Lung (tissue), 12 donors: Measurements from ENCODE around the gene HECTD1. TPM values are rescaled to one million over a fixed set of nuclear protein-coding genes. Genes with fewer than 3 reads are reported as not detected.

Experiments
- ATAC-seq: fragments of 200-7000 bp; cut with Tn5 transposase; one replicate; pipeline ENCODE4 v1.9.1; 2020; ENCODE audit warnings: moderate number of reproducible peaks; ENCODE audit not compliant: insufficient read depth, low FRiP score
- DNase-seq, 3 donors: peaks; one replicate each; pipeline ENCODE4 v3.0.0-alpha.2; 2013 to 2017
- H3K27ac ChIP-seq, 2 donors: one replicate each; pipeline ENCODE4 v1.5.1; 2013; ENCODE audit warnings: mild to moderate bottlenecking in 2 of 2, moderate library complexity in 2 of 2, control low read depth in 1 of 2, inconsistent platforms in 1 of 2, low read depth in 1 of 2, low read length in 1 of 2
- H3K27me3 ChIP-seq, 3 donors: one replicate each; pipeline ENCODE4 v1.5.1; 2013; ENCODE audit warnings: low read length in 2 of 3; ENCODE audit not compliant: control insufficient read depth in 3 of 3, insufficient read depth in 3 of 3
- H3K36me3 ChIP-seq, 4 donors: one replicate each; pipeline ENCODE4 v1.5.1; 2013; ENCODE audit warnings: low read length in 4 of 4, mild to moderate bottlenecking in 1 of 4, moderate library complexity in 1 of 4; ENCODE audit not compliant: control insufficient read depth in 4 of 4, insufficient read depth in 4 of 4
- H3K4me1 ChIP-seq, 5 donors: one replicate each; pipeline ENCODE4 v1.5.1; 2013; ENCODE audit warnings: low read length in 5 of 5, mild to moderate bottlenecking in 2 of 5, moderate library complexity in 1 of 5; ENCODE audit not compliant: control insufficient read depth in 5 of 5, insufficient read depth in 5 of 5
- H3K4me3 ChIP-seq: one replicate; pipeline ENCODE4 v1.5.1; 2013; ENCODE audit warnings: mild to moderate bottlenecking, control low read depth, moderate library complexity
- H3K9ac ChIP-seq, 2 donors: one replicate each; pipeline ENCODE4 v1.5.1; 2013; ENCODE audit warnings: low read length in 2 of 2, control low read depth in 1 of 2; ENCODE audit not compliant: insufficient read depth in 1 of 2
- H3K9me3 ChIP-seq, 4 donors: one replicate each; pipeline ENCODE4 v1.5.1; 2013; ENCODE audit warnings: low read length in 3 of 4, mild to moderate bottlenecking in 1 of 4, moderate library complexity in 1 of 4; ENCODE audit not compliant: control insufficient read depth in 4 of 4, insufficient read depth in 3 of 4
- CTCF ChIP-seq: IDR thresholded peaks from 2 replicates; pipeline ENCODE4 v1.5.1; 2012; ENCODE audit warnings: mild to moderate bottlenecking; ENCODE audit errors: control extremely low read depth, extremely low read depth
- WGBS, 2 donors: extraction: QIAGEN DNeasy Blood & Tissue Kit; methylation state at CpG; one replicate each; pipeline ENCODE4 v1.1.7; 2013; 5-methylcytosine and 5-hydroxymethylcytosine counted together
- polyA plus RNA-seq, 2 donors: library from polyadenylated mRNA; stranded (reverse); fragments of 200-250 nt; gene quantifications; one replicate each; pipeline ENCODE4 v1.2.1, GENCODE V29; 2013
- total RNA-seq, 2 donors: library from RNA; depleted of rRNA in 1 of 2; stranded (reverse); fragments of >200 nt in 1 of 2; gene quantifications; one replicate each; pipeline ENCODE4 v1.2.1, GENCODE V29; 2014 to 2021
- donor health status: control.
- donor health status: control.
- donor health status: Bipolar disorder and iron deficiency.
- donor health status: healthy.
- donor health status: DM: yes; HTN: yes; CAD: no.

HECTD1 gene
- total and polyA plus RNA-seq, 4 donors: 44.8 to 399 (median 97.9) TPM

- DNase-seq (no peak), ATAC-seq (no peak)
- no peaks in the 10 kb centered on the region for H3K9me3 ChIP-seq
- H3K36me3 ChIP-seq: no peaks in the 10 kb centered on the region
- no peak for TF ChIP-seq CTCF
- peaks cover 0 to 26% (median 6%) of the 10 kb centered on the region in 5 donors for H3K4me1 ChIP-seq
- no peaks in the 10 kb centered on the region for H3K27me3 ChIP-seq
- no peak overlapping the region for H3K4me3 ChIP-seq
- no peak overlapping the region for H3K9ac ChIP-seq
- WGBS, 2 donors: 97% methylated on average over 5 of the region's 5 CpGs
- H3K27ac ChIP-seq: peak overlapping the region in 1 of 2 donors; percentile 100
These were observed 2.0 kb upstream of the HECTD1 start for GRCh38 chr14:31209605-31210004.

DNA sequence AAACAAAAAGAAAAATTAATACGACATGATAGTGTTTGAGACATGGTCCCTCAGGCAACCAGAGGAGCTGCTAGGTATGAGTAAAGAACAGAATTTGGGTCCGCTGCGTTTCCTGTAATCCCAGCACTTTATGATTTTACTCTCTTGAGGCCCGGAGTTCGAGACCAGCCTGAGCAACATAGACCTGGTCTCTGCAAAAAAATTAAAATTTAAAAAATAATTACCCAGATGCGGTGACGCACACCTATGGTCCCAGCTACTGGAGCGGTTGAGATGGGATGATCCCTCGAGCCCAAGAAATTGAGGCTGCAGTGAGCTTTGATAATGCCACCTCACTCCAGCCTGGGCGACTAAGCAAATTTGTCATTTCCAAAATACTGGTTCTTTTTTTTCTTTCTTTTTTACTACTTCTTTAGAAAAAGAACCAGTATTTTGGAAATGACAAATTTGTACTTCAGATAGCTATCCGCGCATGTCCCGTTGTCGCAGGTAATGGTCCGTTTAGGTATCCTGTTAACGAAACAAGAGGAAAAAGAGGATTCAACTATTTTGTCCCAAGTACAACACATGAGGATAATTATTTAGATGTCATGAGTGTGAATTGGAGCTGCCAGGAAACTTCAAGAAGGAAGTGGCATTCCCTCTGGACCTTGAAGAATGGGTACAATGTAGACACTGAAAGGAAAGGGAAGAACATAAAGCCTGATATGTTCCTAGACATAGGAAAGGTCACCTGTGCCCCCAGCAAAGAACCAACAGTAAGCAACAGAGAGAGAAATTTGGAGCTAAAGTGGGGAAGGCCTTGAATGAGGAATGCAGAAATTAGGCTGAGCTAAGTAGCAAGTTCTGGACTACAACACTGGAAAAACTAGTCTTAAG is 1.2 kb upstream of the HECTD1 start:
- no peak for DNase-seq
- TF ChIP-seq CTCF: no peak
- 66 to 72% methylated on average over 16 of the region's 16 CpGs for WGBS, 2 donors
- H3K4me3 ChIP-seq: peak overlapping the region; percentile 79
- ATAC-seq: no peak
- H3K27me3 ChIP-seq: no peaks in the 10 kb centered on the region
- H3K9ac ChIP-seq: peak overlapping the region; percentile 37 to 96
- no peaks in the 10 kb centered on the region for H3K9me3 ChIP-seq
- peaks cover 0 to 3% (median 0%) of the 10 kb centered on the region in 4 donors for H3K36me3 ChIP-seq
- peak overlapping the region; percentile 100 for H3K27ac ChIP-seq
- peaks cover 0 to 26% (median 6%) of the 10 kb centered on the region in 5 donors for H3K4me1 ChIP-seq

GRCh38 chr14:31207287-31207754 is 272 bp downstream of the HECTD1 start:
- DNase-seq (no peak), ATAC-seq (peak; percentile 66)
- Histone ChIP-seq H3K36me3 (peaks cover 0 to 8% (median 2%) of the 10 kb centered on the region in 4 donors), H3K9ac (peak overlapping the region; percentile 33 to 39), H3K27me3 (no peaks in the 10 kb centered on the region), H3K27ac (peak overlapping the region; percentile 100), H3K4me1 (peaks cover 0 to 26% (median 6%) of the 10 kb centered on the region in 5 donors), H3K4me3 (peak overlapping the region; percentile 88), H3K9me3 (no peaks in the 10 kb centered on the region)
- TF ChIP-seq CTCF: no peak
- 0 to 1% methylated on average over 38 to 59 of the region's 59 CpGs for WGBS, 2 donors
